HEK293T (cell line): Measurements from ENCODE around the gene EME1.

Experiments
- CTCF ChIA-PET: fragments of 350-600 bp; formaldehyde crosslinking; extraction: SDS; loops from one replicate; lab custom pipeline; 2021; ENCODE audit warnings: antibody characterized with exemption, inconsistent platforms; lab: Yijun Ruan, JAX
- POLR2A ChIA-PET: fragments of 350-600 bp; formaldehyde crosslinking; extraction: SDS; loops from one replicate; lab custom pipeline; 2020; ENCODE audit warnings: antibody characterized with exemption, inconsistent platforms; lab: Yijun Ruan, JAX
- DNase-seq: peaks from one replicate; pipeline ENCODE4 v3.0.0; 2012; ENCODE audit warnings: mixed read lengths; ENCODE audit errors: extremely low spot score
- ARNT ChIP-seq: fragments of 450-650 bp; IDR thresholded peaks from 2 replicates; pipeline ENCODE4 v1.6.1; 2017; ENCODE audit warnings: mild to moderate bottlenecking
- BHLHE40 ChIP-seq: fragments of 450-650 bp; IDR thresholded peaks from 2 replicates; pipeline ENCODE4 v1.6.1; 2016; ENCODE audit warnings: mild to moderate bottlenecking, moderate library complexity, borderline replicate concordance
- CTBP1 ChIP-seq: fragments of 450-650 bp; IDR thresholded peaks from 2 replicates; pipeline ENCODE4 v1.6.1; 2016; ENCODE audit warnings: borderline replicate concordance
- ELF4 ChIP-seq: fragments of 450-650 bp; IDR thresholded peaks from 2 replicates; pipeline ENCODE4 v1.6.1; 2017; ENCODE audit warnings: antibody characterized with exemption
- FOXA1 ChIP-seq: fragments of 450-650 bp; IDR thresholded peaks from 2 replicates; pipeline ENCODE4 v1.6.1; 2016; ENCODE audit warnings: mild to moderate bottlenecking
- FOXK2 ChIP-seq: fragments of 450-650 bp; IDR thresholded peaks from 2 replicates; pipeline ENCODE4 v1.6.1; 2016; ENCODE audit warnings: mild to moderate bottlenecking
- FOXM1 ChIP-seq: fragments of 450-650 bp; IDR thresholded peaks from 2 replicates; pipeline ENCODE4 v1.6.1; 2017; ENCODE audit warnings: mild to moderate bottlenecking, borderline replicate concordance
- HDGF ChIP-seq: fragments of 450-650 bp; IDR thresholded peaks from 2 replicates; pipeline ENCODE4 v1.6.1; 2017; ENCODE audit warnings: antibody characterized with exemption, borderline replicate concordance
- L3MBTL2 ChIP-seq: fragments of 450-650 bp; conservative IDR thresholded peaks from 2 replicates; pipeline ENCODE4 v1.6.1; 2016; ENCODE audit warnings: mild to moderate bottlenecking
- LEF1 ChIP-seq: fragments of 450-650 bp; IDR thresholded peaks from 2 replicates; pipeline ENCODE4 v1.6.1; 2017; ENCODE audit warnings: mild to moderate bottlenecking, borderline replicate concordance
- NFRKB ChIP-seq: fragments of 450-650 bp; IDR thresholded peaks from 2 replicates; pipeline ENCODE4 v1.6.1; 2016; ENCODE audit warnings: mild to moderate bottlenecking, moderate library complexity
- PKNOX1 ChIP-seq: fragments of 450-650 bp; IDR thresholded peaks from 2 replicates; pipeline ENCODE4 v1.6.1; 2016
- SP1 ChIP-seq: fragments of 450-650 bp; IDR thresholded peaks from 2 replicates; pipeline ENCODE4 v1.6.1; 2017
- SUZ12 ChIP-seq: fragments of 450-650 bp; IDR thresholded peaks from 2 replicates; pipeline ENCODE4 v1.6.1; 2016; ENCODE audit warnings: mild to moderate bottlenecking
- TARDBP ChIP-seq: fragments of 450-650 bp; IDR thresholded peaks from 2 replicates; pipeline ENCODE4 v1.6.1; 2016
- ZNF384 ChIP-seq: fragments of 450-650 bp; IDR thresholded peaks from 2 replicates; pipeline ENCODE4 v1.6.1; 2016

The EME1 gene

GRCh38 chr17:50423553-50424159, 50.6 kb downstream of the EME1 start:
- peak; percentile 53 for DNase-seq
- CTCF ChIA-PET = no interaction called here

GRCh38 chr17:50424246-50424995, 51.4 kb downstream of the EME1 start:
- CTCF ChIA-PET = no interaction called here
- DNase-seq = no peak
- POLR2A ChIA-PET = interaction anchor here (3.8 kb wide), 1 partner anchor 27 kb away, joined by 41 read pairs; the partner anchor contains the start of gene LRRC59
- TF ChIP-seq SP1 (no peak), BHLHE40 (no peak), FOXM1 (no peak), L3MBTL2 (no peak), HDGF (no peak), LEF1 (no peak), ELF4 (no peak), CTBP1 (no peak), ARNT (no peak), SUZ12 (no peak), NFRKB (no peak), FOXA1 (no peak), PKNOX1 (no peak), FOXK2 (no peak)

More at GRCh38 chr17:50423553-50424159, 50.6 kb downstream of the EME1 start:
- POLR2A ChIA-PET = interaction anchor here (3.8 kb wide), 1 partner anchor 26 kb away, joined by 41 read pairs; the partner anchor contains the start of gene LRRC59
- TF ChIP-seq ELF4 (no peak), FOXA1 (no peak), NFRKB (no peak), HDGF (no peak), ZNF384 (no peak), PKNOX1 (peak; percentile 96), ARNT (no peak), L3MBTL2 (peak; percentile 79)

- CTCF ChIA-PET = no interaction called here
- DNase-seq = no peak
- POLR2A ChIA-PET = interaction anchor here (3.8 kb wide), 1 partner anchor 27 kb away, joined by 41 read pairs; the partner anchor contains the start of gene LRRC59
- TF ChIP-seq CTBP1 (no peak), FOXM1 (no peak), FOXK2 (no peak), L3MBTL2 (no peak), FOXA1 (no peak)
Observed at GRCh38 chr17:50424996-50425681, 52.1 kb downstream of the EME1 start.

- ChIA-PET CTCF (interaction anchor here (1.5 to 1.9 kb wide), 3 partner anchors 26 to 64 kb away, joined by 5 to 10 read pairs (median 5); partner anchors contain the start of gene LRRC59), POLR2A (interaction anchor here (0.5 to 3.8 kb wide), 10 partner anchors 10 to 62 kb away, joined by 3 to 41 read pairs (median 4); partner anchors contain the start of gene LRRC59)
- peak; percentile 78 for TF ChIP-seq L3MBTL2
- no peak for TF ChIP-seq ZNF384
- DNase-seq = peak; percentile 76
Observed at GRCh38 chr17:50425682-50426471, 52.8 kb downstream of the EME1 start, which contains the start of gene ACSF2. Gene ACSF2 (plus strand): TSS chr17:50426218. CDS start chr17:50426262, 44 bp downstream.

GRCh38 chr17:50426472-50426782, 53.4 kb downstream of the EME1 start:
- POLR2A ChIA-PET = interaction anchor here (0.5 to 3.8 kb wide), 10 partner anchors 9 to 62 kb away, joined by 3 to 41 read pairs (median 4); partner anchors contain the start of gene LRRC59
- CTCF ChIA-PET = interaction anchor here (1.5 to 1.9 kb wide), 3 partner anchors 26 to 64 kb away, joined by 5 to 10 read pairs (median 5); partner anchors contain the start of gene LRRC59
- DNase-seq = no peak
- no peak for TF ChIP-seq FOXM1
- no peak for TF ChIP-seq FOXK2
- TF ChIP-seq ELF4 = no peak
- TF ChIP-seq BHLHE40 = no peak
- TF ChIP-seq FOXA1 = no peak
- TF ChIP-seq TARDBP = no peak
- no peak for TF ChIP-seq NFRKB
- no peak for TF ChIP-seq CTBP1
- no peak for TF ChIP-seq PKNOX1
- TF ChIP-seq ARNT = no peak
- no peak for TF ChIP-seq L3MBTL2
- no peak for TF ChIP-seq SUZ12
- TF ChIP-seq SP1 = no peak
- no peak for TF ChIP-seq ZNF384
- TF ChIP-seq HDGF = no peak
- no peak for TF ChIP-seq LEF1
